Measurements from ENCODE around the gene ZNF678.

DNA sequence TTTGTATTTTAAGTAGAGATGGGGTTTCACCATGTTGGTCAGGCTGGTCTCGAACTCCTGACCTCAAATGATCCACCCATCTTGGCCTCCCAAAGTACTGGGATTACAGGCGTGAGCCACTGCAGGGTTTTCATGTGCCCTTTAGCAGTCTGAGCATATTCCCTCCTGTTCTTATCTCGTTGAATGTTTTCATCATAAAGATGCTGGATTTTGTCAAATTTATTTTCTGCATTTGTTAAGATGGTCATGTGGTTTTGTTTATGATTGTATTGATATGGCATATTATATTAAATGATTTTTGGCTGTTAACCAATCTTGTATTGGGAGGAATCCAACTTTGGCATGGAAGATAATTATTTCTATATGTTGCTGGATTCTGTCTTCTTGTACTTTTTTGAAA, 163.0 kb downstream of the ZNF678 start:
- TF ChIP-seq, protein P1, sequence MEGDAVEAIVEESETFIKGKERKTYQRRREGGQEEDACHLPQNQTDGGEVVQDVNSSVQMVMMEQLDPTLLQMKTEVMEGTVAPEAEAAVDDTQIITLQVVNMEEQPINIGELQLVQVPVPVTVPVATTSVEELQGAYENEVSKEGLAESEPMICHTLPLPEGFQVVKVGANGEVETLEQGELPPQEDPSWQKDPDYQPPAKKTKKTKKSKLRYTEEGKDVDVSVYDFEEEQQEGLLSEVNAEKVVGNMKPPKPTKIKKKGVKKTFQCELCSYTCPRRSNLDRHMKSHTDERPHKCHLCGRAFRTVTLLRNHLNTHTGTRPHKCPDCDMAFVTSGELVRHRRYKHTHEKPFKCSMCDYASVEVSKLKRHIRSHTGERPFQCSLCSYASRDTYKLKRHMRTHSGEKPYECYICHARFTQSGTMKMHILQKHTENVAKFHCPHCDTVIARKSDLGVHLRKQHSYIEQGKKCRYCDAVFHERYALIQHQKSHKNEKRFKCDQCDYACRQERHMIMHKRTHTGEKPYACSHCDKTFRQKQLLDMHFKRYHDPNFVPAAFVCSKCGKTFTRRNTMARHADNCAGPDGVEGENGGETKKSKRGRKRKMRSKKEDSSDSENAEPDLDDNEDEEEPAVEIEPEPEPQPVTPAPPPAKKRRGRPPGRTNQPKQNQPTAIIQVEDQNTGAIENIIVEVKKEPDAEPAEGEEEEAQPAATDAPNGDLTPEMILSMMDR (IDR thresholded peaks at IDR 0.05; ENCODE audit: low read depth, low read length, poor library complexity, severe bottlenecking), result no peak
- TF ChIP-seq EZH2phosphoT487 (IDR thresholded peaks at IDR 0.05; ENCODE audit: borderline replicate concordance, low read length), result no peak

All from DOHH2 (cell line).